WI38 (cell line): ENCODE measurements around the gene GPR31.
"Not testable (repeated sequence)": the region's sequence is repeated elsewhere in the genome, so short reads cannot be mapped to it uniquely, and the experiment has no call there.

Experiments
- H3K4me3 ChIP-seq: 2 replicates; pipeline ENCODE4 v1.5.1; 2011; ENCODE audit warnings: low read depth, mild to moderate bottlenecking, control low read depth, low read length
- TF ChIP-seq, protein P1 (sequence below): IDR thresholded peaks from 2 replicates; pipeline ENCODE4 v1.5.1; 2012; ENCODE audit warnings: low read depth, mild to moderate bottlenecking, control low read depth, low read length

Gene GPR31

DNA sequence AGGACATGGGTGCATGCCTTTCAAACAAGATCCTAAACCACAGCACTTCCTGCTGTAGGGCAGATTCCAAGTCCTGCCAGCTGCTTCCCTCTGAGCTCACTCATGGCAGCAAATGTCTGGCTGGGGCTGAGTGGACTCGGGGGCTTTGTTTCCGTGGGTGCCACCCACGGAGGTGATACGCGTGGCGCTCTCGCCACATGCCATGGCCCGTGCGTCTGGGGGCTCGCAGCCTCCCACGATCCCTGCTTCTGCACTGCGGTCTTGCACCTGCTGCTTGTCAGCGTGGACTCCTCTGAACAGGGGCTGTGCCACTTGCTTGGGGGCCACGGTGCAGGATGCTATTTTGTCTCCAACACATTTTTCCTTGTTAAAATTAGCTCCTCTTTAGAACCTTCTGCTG lies 19.5 kb upstream of the GPR31 start:
- not testable (repeated sequence) for H3K4me3 ChIP-seq

DNA sequence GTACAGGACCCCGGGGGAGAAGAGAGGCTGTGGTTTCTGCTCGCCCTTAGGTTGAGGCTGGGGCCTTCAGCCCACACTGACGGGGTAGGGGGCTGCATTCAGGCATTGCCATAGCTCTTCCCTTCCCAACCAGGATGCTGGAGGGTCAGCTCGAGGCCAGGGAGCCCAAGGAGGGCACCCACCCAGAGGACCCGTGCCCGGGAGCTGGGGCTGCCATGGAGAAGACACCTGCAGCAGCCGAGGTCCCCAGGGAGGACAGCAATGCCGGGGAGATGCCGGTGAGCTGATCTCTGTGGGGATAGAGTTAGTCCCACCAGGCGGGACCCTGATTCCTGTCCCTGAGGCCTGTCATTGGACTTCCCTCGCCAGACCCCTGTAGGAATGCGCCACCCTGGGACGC lies 14.2 kb upstream of the GPR31 start:
- not testable (repeated sequence) for H3K4me3 ChIP-seq

GRCh38 chr6:167171300-167171699 lies 13.5 kb upstream of the GPR31 start:
- not testable (repeated sequence) for H3K4me3 ChIP-seq

- H3K4me3 ChIP-seq, result not testable (repeated sequence)
Observed at GRCh38 chr6:167169867-167170266, 12.1 kb upstream of the GPR31 start.

DNA sequence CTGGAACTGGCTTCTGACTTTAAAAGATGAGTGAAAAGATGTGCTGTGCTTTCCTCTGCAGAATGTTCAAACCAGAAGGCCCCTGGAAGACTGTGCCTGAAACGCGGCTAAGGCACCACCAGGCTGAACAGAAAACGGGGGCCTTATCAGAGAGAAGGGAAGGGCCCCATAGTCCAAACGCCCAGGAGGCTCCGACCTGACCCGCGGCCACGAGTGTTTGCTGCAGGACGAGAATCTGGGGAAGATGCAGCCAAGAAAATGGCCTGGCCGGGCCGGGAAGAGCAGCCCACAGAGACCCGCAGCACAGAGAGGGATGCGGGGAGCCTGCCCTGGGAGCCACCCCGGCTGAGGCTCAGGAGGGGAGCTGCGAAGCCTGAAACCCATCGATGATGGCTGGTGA lies 10.5 kb upstream of the GPR31 start:
- not testable (repeated sequence) for H3K4me3 ChIP-seq

DNA sequence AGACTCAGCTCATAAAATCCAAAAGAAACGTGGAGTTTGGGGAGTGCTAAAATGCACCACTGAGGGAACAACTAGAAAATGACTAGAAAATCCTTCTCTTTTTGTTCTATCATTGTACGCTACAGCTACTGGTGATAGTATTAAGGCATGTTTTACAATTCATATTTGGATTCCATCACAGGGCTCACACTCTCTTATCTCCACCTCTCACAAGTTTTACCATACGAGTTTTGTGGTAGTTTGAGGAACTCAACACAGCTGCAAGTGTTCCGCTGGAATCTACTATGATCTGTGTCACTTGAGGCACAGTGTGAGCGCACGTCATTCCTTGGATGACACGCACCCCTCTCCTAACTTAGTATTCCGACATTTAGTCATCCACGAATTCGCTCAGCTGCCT lies 9.9 kb upstream of the GPR31 start:
- H3K4me3 ChIP-seq, result not testable (repeated sequence)

DNA sequence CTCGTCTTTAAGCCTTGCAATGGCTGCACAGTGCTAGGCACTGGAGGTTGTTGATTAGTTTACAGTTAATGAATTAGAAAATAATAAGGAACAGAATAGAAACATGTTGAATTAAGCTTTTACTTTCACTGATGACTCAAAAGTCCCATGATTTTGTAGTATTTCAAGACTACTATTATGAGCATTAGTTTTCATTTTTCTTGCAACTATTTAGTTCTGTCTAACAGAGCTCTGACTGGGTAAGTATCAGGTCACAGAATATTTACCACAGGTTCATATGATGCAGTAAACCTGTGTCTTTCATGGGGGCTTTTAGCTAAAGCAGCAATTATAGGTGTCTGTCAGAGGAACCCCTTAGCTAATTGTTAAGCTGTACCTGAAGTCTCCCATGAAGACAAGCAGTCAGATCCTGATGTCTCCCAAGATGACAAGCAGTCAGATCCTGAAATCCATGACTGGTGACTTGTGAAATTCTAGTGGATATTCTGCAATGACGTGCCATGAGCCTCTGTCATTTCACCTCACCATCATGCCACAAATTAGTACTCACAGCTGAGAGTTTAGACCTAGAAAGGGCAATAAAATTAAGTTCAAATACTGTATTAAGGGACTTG lies 8.2 kb upstream of the GPR31 start:
- TF ChIP-seq, protein P1, sequence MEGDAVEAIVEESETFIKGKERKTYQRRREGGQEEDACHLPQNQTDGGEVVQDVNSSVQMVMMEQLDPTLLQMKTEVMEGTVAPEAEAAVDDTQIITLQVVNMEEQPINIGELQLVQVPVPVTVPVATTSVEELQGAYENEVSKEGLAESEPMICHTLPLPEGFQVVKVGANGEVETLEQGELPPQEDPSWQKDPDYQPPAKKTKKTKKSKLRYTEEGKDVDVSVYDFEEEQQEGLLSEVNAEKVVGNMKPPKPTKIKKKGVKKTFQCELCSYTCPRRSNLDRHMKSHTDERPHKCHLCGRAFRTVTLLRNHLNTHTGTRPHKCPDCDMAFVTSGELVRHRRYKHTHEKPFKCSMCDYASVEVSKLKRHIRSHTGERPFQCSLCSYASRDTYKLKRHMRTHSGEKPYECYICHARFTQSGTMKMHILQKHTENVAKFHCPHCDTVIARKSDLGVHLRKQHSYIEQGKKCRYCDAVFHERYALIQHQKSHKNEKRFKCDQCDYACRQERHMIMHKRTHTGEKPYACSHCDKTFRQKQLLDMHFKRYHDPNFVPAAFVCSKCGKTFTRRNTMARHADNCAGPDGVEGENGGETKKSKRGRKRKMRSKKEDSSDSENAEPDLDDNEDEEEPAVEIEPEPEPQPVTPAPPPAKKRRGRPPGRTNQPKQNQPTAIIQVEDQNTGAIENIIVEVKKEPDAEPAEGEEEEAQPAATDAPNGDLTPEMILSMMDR, result no peak
- H3K4me3 ChIP-seq, result no peak overlapping the region

DNA sequence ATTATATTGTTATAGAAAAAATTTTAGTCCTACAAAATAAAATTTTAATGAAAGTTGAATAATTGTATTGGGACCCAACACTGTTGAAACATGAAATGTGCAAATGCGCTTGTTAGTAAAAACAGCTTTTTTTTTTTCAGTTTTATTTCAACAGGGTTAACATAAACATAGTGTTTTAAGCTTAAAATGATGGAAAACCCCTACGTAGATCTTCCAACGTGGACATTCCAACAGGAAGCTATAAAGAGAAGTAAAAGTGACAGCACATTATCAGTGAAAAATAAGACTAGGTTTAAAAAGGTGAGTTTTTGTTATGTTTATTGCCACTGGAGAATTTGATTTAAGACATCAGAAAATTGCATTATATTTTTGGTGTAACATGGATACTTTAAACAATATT lies 6.5 kb upstream of the GPR31 start:
- TF ChIP-seq, protein P1, result no peak
- no peak overlapping the region for H3K4me3 ChIP-seq

DNA sequence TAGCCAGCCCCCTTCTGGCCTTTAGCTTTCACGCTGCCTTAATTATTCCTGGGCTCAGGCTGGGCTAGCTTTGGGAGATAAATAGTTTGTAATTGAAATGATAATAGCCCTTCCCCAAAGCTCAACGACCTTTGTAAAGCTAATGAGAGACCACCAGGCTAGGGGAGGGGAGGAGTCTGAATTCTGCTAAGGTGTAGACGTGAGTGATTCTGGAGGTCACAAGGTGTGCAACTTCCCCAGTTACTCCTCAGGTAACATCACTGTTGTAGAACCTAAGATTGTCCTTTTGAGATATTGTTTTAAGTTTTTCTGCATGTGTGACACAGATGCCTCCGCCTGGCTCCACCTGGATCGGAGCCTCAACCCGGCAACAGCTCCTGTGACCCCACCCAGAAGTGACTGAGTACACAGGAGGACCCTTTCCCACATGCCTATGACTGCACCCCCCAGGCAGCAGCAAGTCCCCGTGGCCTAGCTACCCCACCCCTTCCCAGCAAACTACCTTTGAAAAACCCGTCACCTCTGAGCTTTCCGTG lies 5.8 kb upstream of the GPR31 start:
- TF ChIP-seq, protein P1, result no peak
- H3K4me3 ChIP-seq, result no peak overlapping the region

DNA sequence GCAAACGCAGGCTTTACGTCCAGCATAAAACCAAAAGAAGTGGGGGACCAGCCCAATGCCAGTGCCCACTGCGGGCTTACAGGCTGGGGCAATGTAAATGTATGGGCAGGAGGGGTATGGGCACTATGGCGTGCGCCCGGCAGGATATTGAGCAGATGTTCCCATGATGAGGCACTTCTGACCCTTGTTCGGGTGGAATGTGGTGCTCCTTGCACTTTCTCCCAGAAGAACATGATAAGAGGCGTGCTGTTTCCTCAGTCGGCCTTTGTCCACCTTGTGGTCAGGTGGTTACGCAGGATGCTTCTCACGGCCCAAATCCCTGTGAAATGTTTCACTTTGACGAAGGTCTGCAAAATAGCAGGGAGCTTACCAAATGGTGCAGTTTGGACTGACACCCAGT lies 4.8 kb upstream of the GPR31 start:
- no peak overlapping the region for H3K4me3 ChIP-seq
- TF ChIP-seq, protein P1, result no peak

DNA sequence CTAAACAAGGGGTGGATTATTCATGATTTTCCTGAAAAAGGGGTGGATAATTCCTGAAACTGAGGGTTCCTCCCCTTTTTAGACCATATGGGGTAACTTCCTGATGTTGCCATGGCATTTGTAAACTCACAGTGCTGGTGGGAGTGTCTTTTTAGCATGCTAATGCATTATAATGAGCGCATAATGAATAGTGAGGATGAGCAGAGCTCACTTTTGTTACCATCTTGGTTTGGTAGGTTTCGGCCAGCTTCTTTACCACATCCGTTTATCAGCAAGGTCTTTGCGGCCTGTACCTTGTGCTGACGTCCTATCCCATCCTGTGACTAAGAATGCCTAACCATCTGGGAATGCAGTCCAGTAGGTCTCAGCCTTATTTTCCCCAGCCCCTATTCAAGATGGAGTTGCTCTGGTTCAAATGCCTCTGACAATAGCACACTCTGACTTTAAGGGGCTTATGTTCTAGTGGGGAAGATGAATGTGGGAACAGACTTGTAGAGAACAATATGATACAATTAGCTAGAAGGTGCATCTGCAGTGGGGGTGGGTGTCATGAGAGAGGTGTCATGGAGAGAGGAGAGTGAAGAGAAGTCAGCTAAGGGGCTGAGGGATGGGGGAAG lies 4.2 kb upstream of the GPR31 start:
- no peak overlapping the region for H3K4me3 ChIP-seq
- TF ChIP-seq, protein P1, result no peak
